Esophagus squamous epithelium (tissue), 5 donors: ENCODE measurements around the gene PTPRM. TPM values are rescaled to one million over a fixed set of nuclear protein-coding genes. Genes with fewer than 3 reads are reported as not detected.

Experiments used
- DNase-seq: peaks from one replicate; lab custom pipeline; 2025; lab: John Stamatoyannopoulos, UW
- H3K27ac ChIP-seq, 4 donors: fragments of 200-600 bp; sonication (generic); one replicate each; pipeline ENCODE4 v1.5.1; 2016 to 2019; ENCODE audit warnings: mild to moderate bottlenecking in 1 of 4
- H3K27me3 ChIP-seq, 4 donors: fragments of 200-600 bp; sonication (generic); 1 replicate in 3 of 4; 2 replicates in 1 of 4; pipeline versions ENCODE4 v1.5.1 to v1.6.0; 2017 to 2021; ENCODE audit warnings: antibody characterized with exemption in 1 of 4
- H3K36me3 ChIP-seq, 3 donors: fragments of 200-600 bp; sonication (generic); one replicate each; pipeline ENCODE4 v1.5.1; 2016 to 2019
- H3K4me1 ChIP-seq, 3 donors: fragments of 200-600 bp; sonication (generic); one replicate each; pipeline ENCODE4 v1.5.1; 2017 to 2019
- H3K4me3 ChIP-seq, 4 donors: fragments of 200-600 bp; sonication (generic); 1 replicate in 3 of 4; 2 replicates in 1 of 4; pipeline ENCODE4 v1.5.1; 2016 to 2019; ENCODE audit warnings: mild to moderate bottlenecking in 2 of 4, moderate library complexity in 1 of 4
- H3K9me3 ChIP-seq, 3 donors: fragments of 200-600 bp; sonication (generic); one replicate each; pipeline ENCODE4 v1.5.1; 2016 to 2019
- CTCF ChIP-seq, 6 experiments: fragments of 450-650 bp in 4 of 6; fragments of 200-600 bp in 2 of 6; sonication (generic) in 2 of 6; IDR thresholded peaks; one replicate each; pipeline ENCODE4 v1.5.1; 2016 to 2019; ENCODE audit warnings: antibody characterized with exemption in 6 of 6, mild to moderate bottlenecking in 4 of 6, moderate library complexity in 4 of 6
- POLR2A ChIP-seq, 4 donors: fragments of 450-650 bp; IDR thresholded peaks; one replicate each; pipeline ENCODE4 v1.6.1; 2017; ENCODE audit warnings: antibody characterized with exemption in 4 of 4, mild to moderate bottlenecking in 4 of 4, moderate library complexity in 3 of 4
- WGBS, 2 donors: methylation state at CpG; one replicate each; pipeline ENCODE4 v1.1.5; 2018; 5-methylcytosine and 5-hydroxymethylcytosine counted together
- intact Hi-C: fragments of 100-400 bp; cut with DNase I; formaldehyde crosslinking; loops from one replicate; pipeline ENCODE4 v1.15.0; 2022
- total RNA-seq, 4 donors: library from RNA; depleted of rRNA; stranded (reverse); fragments of >200 nt; gene quantifications; one replicate each; pipeline ENCODE4 v1.1.0, GENCODE V29; 2016
- donor health status: DM: yes; HTN: yes; CAD: no.

PTPRM gene
- total RNA-seq, 4 donors from 2014 or later, result 6.5 to 38.7 (median 11.1) TPM

DNA sequence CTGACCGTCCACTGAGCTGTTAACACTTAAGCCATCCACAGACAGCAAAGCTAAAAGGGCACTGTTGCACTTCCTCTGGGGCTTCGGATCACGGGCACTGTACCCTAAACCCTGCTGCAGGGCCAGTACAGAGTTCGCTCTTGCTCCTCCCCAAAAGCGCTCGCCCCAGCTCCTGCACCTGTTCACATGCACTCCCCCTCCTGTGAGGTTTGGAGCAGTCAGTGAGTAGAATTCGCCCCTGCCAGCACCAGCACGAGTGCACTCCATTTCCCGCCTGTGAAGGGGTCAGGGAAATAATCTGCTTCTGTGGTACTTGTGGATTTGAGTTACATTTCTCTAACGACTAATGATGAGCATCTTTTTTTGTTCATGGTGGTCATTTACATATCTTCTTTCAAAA is 158.8 kb downstream of the PTPRM start:
- Histone ChIP-seq H3K36me3 (no peaks in the 10 kb centered on the region), H3K4me1 (peaks cover 0 to 19% (median 0%) of the 10 kb centered on the region in 3 donors), H3K27me3 (no peaks in the 10 kb centered on the region), H3K4me3 (no peak overlapping the region), H3K9me3 (no peaks in the 10 kb centered on the region), H3K27ac (no peak overlapping the region)
- no peak for DNase-seq
- 92 to 93% methylated on average over 7 to 10 of the region's 10 CpGs for WGBS, 2 donors
- TF ChIP-seq CTCF (IDR thresholded peaks at IDR 0.05) (no peak), POLR2A (IDR thresholded peaks at IDR 0.05) (no peak)
- intact Hi-C loops, result no loop called here

DNA sequence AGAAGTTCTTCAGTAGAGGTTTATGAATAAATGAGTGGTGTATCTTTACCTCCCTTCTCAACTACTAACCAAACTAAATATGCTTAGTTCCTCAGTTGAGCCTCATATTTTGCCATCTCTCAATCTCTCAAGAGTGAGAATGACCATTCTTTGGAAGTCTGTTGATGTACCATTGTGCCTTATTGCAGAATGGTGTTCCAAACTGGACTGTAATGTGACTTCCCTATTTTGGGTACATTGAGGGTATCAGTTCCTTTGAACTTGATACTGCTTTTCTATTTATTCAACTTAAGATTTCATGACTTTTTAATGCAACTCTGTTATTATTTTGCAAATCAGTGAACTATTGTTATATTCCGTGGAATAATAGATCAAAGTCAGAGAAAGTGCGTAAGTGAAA is 159.4 kb downstream of the PTPRM start:
- TF ChIP-seq POLR2A (IDR thresholded peaks at IDR 0.05), result no peak
- no peak for TF ChIP-seq CTCF (IDR thresholded peaks at IDR 0.05)
- WGBS, 2 donors, result 49 to 67% methylated on average over 2 of the region's 2 CpGs
- H3K9me3 ChIP-seq, result no peaks in the 10 kb centered on the region
- no peaks in the 10 kb centered on the region for H3K27me3 ChIP-seq
- H3K4me3 ChIP-seq, result no peak overlapping the region
- intact Hi-C loops, result no loop called here
- DNase-seq, result no peak
- H3K36me3 ChIP-seq, result no peaks in the 10 kb centered on the region
- H3K4me1 ChIP-seq, result peaks cover 0 to 19% (median 0%) of the 10 kb centered on the region in 3 donors
- no peak overlapping the region for H3K27ac ChIP-seq

GRCh38 chr18:7727361-7728076 is 160.4 kb downstream of the PTPRM start:
- Histone ChIP-seq H3K9me3 (no peaks in the 10 kb centered on the region), H3K4me3 (no peak overlapping the region), H3K36me3 (no peaks in the 10 kb centered on the region), H3K27me3 (no peaks in the 10 kb centered on the region), H3K27ac (no peak overlapping the region), H3K4me1 (peaks cover 0 to 13% (median 0%) of the 10 kb centered on the region in 3 donors)
- TF ChIP-seq CTCF (IDR thresholded peaks at IDR 0.05) (no peak), POLR2A (IDR thresholded peaks at IDR 0.05) (no peak)
- DNase-seq, result no peak
- 34 to 37% methylated on average over 2 of the region's 2 CpGs for WGBS, 2 donors
- intact Hi-C loops, result no loop called here

DNA sequence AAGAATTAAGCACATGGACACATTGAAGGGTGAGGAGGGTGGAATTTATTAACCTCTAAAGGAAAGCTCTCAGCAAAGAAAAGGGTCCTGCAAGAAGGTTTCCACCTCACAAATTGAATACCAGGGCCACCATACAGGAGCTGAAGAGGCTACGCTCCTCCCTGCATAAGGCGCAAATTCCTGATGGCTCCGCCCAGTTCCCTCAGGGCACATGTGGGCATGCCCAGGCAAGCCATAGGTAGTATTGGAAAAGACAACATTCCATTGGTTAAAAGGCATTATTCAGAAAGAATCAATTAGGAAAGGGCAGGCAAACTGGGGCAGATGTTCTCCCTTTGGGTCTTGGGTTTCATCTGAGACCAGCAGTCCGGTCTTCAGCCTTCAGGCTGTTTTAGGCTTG is 161.2 kb downstream of the PTPRM start:
- H3K9me3 ChIP-seq, result no peaks in the 10 kb centered on the region
- H3K27me3 ChIP-seq, result no peaks in the 10 kb centered on the region
- 70 to 73% methylated on average over 3 to 4 of the region's 4 CpGs for WGBS, 2 donors
- H3K4me1 ChIP-seq, result peaks cover 0 to 13% (median 0%) of the 10 kb centered on the region in 3 donors
- no peak overlapping the region for H3K27ac ChIP-seq
- TF ChIP-seq POLR2A (IDR thresholded peaks at IDR 0.05) (no peak), CTCF (IDR thresholded peaks at IDR 0.05) (no peak)
- H3K36me3 ChIP-seq, result no peaks in the 10 kb centered on the region
- DNase-seq, result no peak
- no peak overlapping the region for H3K4me3 ChIP-seq
- intact Hi-C loops, result no loop called here

DNA sequence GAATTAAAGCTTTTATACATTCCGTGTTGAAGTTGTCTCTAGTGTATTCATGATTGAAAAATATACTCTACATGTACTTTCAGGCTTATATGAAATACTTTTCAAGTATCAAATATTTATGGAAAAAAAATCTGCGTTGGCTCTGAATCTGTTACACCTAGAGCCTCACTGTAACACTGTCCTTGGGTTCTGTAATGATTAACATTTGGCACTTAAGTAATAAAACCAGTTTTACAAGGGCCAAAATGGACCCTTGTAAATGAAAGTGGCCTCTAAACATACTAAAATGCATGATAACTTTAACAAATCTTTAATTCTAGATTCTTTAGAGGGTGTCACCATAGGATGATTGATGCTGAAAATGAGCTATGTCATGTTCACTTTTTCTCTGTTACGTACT is 162.8 kb downstream of the PTPRM start:
- no peak for DNase-seq
- H3K27ac ChIP-seq, result no peak overlapping the region
- TF ChIP-seq CTCF (IDR thresholded peaks at IDR 0.05) (no peak), POLR2A (IDR thresholded peaks at IDR 0.05) (no peak)
- H3K4me3 ChIP-seq, result no peak overlapping the region
- intact Hi-C loops, result no loop called here
- no peaks in the 10 kb centered on the region for H3K9me3 ChIP-seq
- no peaks in the 10 kb centered on the region for H3K36me3 ChIP-seq
- H3K4me1 ChIP-seq, result peaks cover 0 to 13% (median 0%) of the 10 kb centered on the region in 3 donors
- no peaks in the 10 kb centered on the region for H3K27me3 ChIP-seq
- 80 to 84% methylated on average over 3 of the region's 3 CpGs for WGBS, 2 donors
